GM19467 (cell line): ENCODE measurements around the gene COPS6.

ENCODE experiments used
- ATAC-seq: cut with Tn5 transposase; IDR thresholded peaks from one replicate; pipeline ENCODE4 v1.9.1; 2021; ENCODE audit warnings: mild to moderate bottlenecking, moderate library complexity; ENCODE audit not compliant: unreplicated experiment

The COPS6 gene

DNA sequence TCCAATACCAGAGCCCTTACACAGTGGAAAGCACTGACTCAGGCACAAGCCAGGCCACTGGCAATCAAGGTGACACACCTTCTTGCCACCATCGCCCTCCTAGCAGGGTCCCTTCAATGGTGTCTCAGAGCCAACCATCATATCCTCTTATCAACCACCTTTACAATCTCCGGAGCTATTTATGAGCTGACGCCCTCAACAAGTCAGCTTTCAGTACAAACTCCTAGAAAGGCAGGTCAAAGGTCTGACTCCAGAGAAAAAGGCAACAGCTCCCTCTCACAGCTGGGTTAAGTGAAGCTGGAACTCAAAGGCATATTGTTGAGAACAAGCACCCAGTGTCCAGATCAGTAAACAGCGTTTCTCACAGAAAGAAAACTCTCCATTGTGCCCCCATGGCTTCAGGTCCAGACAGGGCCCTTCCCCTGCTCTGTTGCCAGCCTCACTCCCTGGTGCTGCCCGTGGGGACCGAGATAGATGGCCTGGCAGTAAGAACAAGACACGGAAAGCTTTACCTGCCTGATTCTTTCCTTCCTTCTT is 9.7 kb upstream of the COPS6 start:
- no peak for ATAC-seq

DNA sequence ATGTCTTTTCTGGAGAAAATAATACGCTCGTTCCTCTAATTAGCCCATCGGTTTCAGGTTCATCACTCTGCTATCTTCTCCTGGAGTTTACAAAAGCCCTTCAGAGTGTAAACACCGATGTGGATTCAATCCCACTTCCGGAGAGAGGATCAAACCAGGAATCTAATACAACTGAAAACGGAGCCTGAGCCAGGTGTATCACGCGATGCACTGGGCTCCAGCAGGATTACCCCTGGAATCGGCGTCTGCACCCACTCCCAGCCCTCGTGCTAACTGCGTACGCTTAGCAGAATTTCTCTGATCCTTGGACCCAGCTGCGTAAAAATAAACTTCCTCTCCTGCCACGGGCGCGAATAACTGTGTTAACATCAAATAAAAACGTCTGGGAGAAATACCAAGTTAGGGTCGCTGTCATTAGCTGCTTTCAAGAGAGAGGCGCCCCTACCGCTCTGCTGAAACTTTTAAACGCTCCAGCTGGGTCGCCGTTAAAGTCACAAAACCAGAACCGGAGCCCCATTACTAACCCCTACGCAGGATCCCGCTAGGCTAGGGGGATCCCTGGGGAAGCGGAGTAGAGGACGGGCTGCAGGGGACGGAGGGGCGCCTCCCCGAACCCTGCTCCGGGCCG is 7.7 kb upstream of the COPS6 start:
- ATAC-seq = peak; percentile 16

DNA sequence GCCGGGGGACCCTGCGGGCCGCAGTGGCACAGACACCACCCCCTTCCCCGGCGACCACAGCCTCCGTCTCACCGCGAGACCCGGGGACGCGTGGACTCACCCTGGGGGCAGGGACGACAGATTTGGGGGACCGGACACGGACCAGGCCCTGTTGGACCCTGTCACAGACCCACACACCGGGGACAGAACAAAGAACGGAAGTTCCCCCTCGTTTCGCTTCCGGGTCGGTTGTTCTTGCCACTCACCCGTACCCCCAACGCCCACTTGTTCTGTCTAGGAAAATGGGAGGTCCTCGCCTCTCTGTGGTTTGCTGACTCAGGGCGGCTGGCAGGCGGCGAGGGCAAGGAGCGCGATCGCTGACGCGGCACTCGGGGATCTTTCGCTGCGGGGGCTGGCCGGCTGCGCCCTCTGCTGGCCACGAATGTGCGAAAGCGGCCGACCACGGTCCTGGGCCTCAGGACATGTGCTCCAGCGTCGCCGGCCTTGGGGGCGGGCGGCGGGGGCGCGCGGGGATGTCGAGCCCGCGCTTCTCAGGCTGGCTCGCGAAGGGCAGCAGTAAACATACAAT is 7.2 kb upstream of the COPS6 start, which contains the start of gene ZNF3:
Gene ZNF3 (minus strand): TSS at position 189 of the 568 bp plus-strand sequence. CDS start 4,366 bp downstream, outside the sequence.
- ATAC-seq = peak; percentile 67

DNA sequence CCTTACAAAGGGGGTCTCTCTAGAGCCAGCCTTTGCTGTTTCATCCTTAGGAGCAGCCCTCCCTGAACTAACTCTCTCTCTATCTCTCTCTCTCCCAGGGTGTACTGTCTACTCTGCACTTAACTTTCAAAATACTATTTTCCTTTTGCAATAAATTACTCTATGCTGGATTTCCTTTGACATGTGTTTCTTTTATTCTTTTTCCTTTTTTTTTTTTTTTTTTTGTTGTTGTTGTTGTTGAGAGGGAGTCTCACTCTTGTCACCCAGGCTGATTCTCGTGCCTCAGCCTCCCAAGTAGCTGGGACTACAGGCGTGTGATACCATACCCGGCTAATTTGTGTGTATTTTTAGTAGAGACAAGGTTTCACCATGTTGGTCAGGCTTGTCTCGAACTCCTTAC is 5.8 kb upstream of the COPS6 start:
- no peak for ATAC-seq

DNA sequence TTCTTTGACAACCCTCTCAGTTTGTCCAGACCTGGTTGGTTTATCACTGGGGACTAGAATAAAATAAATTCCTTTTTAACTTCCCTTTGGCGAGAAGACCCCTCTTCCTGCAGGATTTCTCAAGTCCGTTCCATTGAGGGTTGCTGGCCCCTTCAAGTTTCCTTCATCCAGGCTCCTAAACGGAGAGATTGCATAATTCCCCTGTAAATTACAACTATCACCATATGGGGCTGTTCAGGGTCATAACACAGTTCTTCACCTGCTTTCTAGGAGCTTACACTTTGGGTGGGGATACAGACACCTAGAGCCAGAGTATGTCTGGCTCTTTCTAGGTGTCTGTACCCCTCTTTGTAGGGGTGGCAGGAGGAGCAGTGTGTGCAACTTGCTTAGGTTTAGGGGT is 3.3 kb upstream of the COPS6 start:
- no peak for ATAC-seq

DNA sequence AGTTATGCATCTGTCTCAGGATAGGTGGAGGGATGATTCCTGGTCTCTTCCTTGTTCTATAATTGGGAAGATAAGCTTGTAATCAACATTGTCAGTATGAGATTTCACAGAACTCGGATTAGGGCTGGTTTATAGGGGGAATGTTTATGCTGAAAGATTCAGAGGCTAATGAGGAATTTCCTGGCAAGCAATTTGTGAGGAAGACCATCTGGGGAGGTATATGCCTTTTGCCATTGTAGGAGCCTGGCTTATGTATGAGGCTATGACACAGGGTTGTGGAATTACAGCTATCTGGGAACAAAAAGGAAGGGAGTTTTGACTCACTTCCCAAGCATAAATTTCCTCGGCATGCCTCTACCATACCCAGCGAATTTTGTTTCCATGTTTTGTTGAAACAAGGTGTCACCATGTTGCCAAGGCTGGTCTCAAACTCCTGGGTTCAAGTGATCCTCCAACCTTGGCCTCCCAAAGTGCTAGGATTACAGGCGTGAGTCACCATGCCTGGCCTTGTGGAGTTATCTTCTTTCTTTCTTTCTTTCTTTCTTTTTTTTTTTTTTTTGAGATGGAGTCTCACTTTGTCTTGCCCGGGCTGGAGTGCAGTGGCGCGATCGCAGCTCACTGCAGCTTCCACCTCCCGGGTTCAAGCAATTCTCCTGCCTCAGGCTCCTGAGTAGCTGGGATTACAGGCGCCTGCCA is 1.6 kb upstream of the COPS6 start:
- no peak for ATAC-seq

DNA sequence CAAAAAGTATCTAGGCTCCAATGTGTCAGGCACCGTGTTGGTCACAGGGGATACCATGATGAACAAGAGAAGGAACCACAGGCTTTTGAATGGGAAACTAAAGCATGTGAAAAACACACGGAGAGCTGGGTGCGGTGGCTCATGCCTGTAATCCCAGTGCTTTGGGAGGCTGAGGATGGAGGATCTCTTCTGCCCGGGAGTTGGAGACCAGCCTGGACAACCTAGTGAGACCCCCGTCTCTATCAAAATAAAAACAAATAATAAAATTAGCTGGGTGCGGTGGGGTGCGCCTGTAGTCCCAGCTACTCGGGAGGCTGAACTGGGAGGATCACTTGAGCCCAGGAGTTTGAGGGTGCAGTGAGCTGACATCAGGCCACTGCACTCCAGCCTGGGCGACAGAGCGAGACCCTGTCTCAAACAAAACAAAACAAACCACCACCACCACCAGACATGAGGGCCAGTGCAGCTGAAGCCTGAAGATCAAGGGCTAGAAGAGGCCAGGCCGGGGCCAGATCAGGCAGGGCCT is 611 bp upstream of the COPS6 start:
- ATAC-seq = no peak

DNA sequence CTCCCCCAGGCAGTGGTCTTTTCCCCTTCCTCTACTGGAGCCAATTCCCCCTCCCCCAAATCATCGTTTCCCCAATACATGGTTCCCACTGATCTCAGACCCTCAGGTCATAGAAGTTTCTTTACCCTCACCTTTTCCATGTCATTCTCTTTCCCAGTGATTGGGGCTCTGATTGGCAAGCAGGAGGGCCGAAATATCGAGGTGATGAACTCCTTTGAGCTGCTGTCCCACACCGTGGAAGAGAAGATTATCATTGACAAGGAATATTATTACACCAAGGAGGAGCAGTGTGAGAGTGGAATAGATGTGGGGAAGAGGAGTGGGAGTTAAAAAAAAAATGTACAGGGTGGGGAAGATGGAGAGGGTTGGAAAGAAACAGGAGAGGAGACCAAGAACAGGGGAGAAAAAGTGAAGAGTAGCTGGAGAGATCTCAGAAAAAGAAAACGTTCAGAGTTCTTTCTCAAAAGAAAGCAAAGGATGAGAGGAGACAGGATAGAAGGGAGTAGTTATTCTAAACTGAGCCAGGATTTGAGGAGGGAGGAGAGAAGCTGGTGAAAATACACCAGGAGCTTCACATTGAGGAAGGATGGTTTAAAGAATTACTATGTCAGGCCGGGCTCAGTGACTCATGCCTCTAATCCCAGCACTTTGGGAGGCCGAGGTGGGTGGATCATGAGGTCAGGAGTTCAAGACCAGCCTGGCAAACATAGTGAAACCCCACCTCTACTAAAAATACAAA is 858 bp downstream of the COPS6 start:
- ATAC-seq = no peak

DNA sequence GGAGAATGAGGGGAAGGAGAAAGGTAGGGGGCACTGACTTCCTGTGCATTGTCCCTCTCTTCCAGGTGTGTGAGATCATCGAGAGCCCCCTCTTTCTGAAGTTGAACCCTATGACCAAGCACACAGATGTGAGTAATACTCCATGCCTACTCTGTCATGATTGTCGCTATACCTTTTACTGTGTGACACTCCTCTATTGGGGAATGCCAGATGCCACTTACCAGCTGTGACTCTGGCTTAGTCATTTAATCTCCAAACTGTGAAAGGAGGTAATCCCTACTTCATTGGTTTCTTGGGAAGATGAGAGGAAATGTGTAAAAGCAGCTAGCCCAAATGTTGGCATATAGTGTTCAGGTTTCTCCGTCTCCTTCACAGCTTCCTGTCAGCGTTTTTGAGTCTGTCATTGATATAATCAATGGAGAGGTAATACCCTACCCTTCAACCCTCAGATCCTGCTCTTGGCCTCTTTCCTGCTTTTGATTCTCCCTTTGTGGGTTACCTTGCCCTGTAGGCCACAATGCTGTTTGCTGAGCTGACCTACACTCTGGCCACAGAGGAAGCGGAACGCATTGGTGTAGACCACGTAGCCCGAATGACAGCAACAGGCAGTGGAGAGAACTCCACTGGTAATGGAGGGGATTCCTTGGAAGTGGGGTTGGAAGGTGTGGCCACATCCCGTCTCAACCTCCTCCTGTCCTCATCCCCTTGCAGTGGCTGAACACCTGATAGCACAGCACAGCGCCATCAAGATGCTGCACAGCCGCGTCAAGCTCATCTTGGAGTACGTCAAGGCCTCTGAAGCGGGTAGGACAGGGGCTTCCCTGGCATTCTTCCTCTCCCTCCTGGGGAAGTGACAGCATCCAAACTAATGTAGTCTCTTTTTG is 2.0 kb downstream of the COPS6 start:
- ATAC-seq = no peak

DNA sequence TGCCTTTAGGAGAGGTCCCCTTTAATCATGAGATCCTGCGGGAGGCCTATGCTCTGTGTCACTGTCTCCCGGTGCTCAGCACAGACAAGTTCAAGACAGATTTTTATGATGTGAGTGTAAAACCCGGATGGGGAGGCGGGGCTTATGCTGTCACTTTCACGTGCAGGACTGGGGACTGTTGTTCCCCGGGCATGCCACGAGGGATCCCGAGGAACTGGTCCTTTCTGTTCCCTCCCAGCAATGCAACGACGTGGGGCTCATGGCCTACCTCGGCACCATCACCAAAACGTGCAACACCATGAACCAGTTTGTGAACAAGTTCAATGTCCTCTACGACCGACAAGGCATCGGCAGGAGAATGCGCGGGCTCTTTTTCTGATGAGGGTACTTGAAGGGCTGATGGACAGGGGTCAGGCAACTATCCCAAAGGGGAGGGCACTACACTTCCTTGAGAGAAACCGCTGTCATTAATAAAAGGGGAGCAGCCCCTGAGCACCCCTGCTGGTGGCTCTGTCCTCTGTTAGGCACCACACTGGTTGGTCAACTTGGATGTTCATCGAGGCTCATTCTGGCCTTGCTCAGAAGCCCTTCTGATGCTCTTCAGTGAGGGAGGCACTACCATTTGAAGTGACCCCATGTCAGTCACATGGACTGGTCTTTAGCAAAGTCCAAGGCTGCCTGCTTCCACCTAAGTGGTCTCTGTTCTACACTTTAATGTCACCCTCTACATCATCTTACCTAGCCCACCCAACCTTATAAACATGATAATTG is 2.8 kb downstream of the COPS6 start:
- ATAC-seq = no peak

DNA sequence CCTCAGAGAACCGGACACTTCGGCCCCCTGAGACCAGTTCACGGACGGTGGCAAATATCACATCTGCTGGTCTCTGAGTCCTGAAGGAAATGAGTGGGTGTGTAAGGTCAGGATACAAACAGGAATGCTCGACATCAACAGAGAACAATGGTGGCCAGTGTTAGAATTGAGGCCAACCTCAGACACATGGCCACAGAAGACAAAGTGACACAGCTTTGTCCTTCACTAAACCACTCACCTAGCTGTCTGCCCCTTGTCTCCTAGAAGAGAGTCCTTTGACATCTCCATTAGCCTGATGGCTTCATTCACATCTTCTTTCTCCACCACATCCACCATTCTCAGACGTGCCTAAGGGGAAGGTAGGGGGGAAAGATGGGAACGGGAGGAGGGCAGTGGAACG is 4.3 kb downstream of the COPS6 start:
- no peak for ATAC-seq

DNA sequence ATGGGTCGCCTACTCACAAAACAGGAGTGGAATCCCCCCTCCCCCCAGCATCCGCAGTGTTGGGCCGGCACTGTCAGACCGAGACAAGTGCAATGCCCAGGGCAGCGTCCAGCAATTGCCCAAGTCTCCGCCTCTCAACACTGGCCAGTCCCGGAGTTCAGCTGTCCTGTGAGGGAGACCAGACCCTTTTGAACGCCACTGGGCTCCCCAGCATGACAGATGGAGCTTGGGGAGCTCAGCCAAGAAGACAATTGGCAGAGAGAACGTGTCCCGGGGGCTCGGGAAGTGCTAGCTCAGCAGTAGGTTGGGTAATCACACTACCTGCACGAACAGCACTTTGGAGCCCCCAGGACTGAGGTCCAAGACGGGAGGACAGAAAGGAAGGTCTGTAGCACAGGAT is 4.7 kb downstream of the COPS6 start:
- no peak for ATAC-seq

DNA sequence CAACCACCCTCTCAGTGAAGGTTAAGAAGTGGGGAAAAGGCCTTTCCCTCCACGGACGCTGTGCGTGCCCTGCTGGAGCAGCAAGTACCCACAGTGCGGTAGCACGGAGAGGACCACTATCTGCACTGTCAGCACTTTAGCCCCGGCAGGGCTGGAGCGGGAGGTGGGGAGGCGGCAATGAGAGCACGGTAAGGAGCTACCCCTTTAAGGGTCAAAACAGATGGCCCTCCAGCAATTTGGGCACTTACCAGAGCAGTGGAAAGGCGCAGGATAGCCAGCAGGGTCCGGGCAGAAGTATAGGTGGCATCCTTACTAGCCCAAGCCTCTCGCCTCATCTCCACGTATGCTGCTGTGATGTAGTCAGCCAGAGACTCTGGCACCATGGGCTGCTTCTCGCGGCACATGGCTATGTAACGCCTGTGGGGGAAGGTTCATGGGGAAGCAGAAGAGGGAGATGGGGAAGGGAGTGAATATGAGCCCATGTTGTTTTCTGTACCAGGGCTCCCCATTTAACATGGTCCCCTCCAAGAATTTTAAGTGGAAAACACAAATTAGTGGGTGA is 5.2 kb downstream of the COPS6 start:
- ATAC-seq = no peak

DNA sequence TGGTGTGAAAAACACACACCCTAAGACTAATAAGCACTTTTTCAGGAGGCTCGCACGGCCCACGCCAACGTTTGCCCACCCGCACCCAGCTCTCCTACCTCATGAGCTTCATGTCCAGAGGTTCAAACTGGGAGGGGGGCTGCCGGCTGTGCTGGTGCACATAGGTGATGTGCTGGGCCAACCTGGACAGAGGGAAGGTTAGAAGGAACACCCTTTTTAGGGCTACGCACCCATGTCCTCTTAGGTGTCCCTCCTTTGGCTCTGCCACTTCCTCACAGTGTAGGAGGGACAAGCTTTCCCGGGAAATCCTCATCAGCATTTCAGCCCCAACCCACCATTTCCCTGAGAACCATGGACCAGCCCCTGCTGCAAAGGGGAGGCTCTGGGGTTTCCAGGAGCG is 6.5 kb downstream of the COPS6 start:
- no peak for ATAC-seq

DNA sequence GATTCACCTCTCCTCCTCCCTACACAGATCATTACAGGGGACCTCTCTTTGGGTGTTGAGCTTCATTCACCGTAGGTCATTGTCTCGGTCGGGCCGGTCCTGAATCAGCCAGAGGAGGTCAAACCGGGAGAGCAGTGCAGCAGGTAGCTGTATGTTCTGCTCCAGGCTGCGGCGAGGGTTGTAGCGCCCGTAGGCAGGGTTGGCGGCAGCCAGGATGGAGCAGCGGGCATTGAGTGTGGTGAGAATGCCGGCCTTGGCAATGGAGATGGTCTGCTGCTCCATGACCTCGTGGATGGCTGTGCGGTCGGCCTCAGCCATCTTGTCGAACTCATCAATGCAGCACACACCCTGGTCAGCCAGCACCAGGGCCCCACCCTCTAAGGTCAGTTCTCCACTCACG is 6.9 kb downstream of the COPS6 start:
- no peak for ATAC-seq

DNA sequence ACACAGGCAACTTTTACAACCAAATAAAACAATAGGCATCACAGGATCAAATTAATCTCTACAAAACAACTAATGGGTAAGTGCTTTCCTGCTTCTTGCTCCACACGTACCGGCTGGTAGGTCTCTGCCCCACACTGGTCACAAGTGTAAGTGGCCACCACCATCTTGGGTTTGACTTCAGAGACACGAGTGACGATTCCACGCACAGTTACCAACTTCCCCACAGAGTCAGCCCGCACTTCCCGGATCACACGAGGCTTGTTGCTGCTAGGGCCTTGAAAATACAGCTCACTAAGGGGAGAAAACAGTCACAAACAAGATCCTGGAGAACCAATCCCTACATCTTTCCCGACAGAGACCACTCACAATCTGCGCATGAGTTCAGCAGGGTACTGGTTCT is 10.1 kb downstream of the COPS6 start:
- no peak for ATAC-seq

DNA sequence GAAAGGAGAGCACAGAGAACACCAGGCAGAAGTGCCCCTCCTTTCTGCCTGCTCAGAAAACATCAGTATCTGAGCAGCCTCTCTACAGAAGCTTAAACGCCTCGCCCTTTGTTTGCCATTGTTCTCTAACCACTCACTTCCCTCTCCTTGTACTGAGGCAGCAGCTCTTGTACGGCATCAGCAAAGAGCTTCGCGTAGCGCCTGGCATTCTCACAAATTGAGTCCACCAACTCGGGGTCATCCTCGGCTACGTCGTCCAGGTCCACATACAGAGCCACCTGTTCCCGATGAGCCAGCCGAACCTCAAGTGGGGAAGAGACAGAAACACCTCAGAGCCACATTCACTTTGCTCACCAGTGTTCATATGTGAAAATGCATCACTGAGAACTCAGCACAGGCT is 10.7 kb downstream of the COPS6 start:
- no peak for ATAC-seq

DNA sequence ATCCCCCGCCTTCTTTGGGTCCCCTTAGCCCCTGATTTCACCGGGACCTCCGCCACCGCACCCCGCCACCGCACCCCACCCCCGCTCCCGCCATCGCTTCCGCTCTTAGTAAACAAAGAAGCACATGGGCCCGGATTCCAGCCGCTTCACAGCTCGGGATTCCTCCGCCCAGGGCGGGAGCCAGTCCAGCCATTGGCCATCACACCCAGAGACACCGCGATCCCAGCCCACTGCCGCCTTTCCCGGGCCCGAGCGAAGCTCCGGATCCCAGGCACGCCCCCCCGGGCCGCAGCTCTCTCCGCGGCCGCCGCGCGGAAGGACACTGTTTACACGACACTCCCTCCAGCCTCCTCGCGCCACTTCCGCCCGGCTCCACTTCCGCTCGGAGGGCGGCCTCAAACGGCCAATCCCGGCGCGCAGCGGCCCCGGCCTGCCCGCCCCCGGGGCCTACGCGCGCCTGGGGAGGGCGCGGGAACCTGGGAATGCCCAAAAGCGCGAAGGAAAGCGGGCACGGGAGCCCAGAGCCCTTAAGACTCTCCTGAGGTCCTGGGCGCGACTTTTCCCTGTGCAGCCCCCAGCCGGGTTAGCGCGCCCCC is 11.7 kb downstream of the COPS6 start:
- ATAC-seq = peak; percentile 53
